K562 (cell line): Measurements from ENCODE around the gene VPS41. TPM values are rescaled to one million over a fixed set of nuclear protein-coding genes. Genes with fewer than 3 reads are reported as not detected.

Experiments
- CCNT2 ChIP-seq: IDR thresholded peaks from 2 replicates; pipeline ENCODE4 v1.6.1; 2011; ENCODE audit warnings: borderline replicate concordance, low read depth, mild to moderate bottlenecking, moderate library complexity, mixed read lengths, low read length; ENCODE audit not compliant: insufficient read length; ENCODE audit errors: extremely low read depth
- ESRRB ChIP-seq: fragments of 250-450 bp; sonication (Bioruptor Pico); IDR thresholded peaks from 2 replicates; pipeline ENCODE4 v1.5.0; 2020; ENCODE audit warnings: mild to moderate bottlenecking, moderate library complexity, borderline replicate concordance
- ETV6 ChIP-seq, 3 experiments: fragments of 150-350 bp in 1 of 3; sonication (generic) in 1 of 3; formaldehyde crosslinking in 1 of 3; IDR thresholded peaks; 2 replicates each; pipeline versions ENCODE4 v1.6.1 to v1.8.0; 2014 to 2022; ENCODE audit warnings: borderline replicate concordance in 2 of 3, low read depth in 2 of 3, antibody characterized with exemption in 1 of 3, low read length in 1 of 3, mild to moderate bottlenecking in 1 of 3, missing genetic modification reagents in 1 of 3
- NR2C1 ChIP-seq, 2 experiments: fragments of 450-650 bp; IDR thresholded peaks; 2 replicates each; pipeline ENCODE4 v1.6.1; 2017; ENCODE audit warnings: mild to moderate bottlenecking in 2 of 2, antibody characterized with exemption in 1 of 2, inconsistent platforms in 1 of 2, missing compliant biosample characterization in 1 of 2, missing genetic modification characterization in 1 of 2
- RERE ChIP-seq: sonication (generic); formaldehyde crosslinking; IDR thresholded peaks from 2 replicates; pipeline ENCODE4 v1.8.0; 2023; ENCODE audit warnings: missing genetic modification reagents, mild to moderate bottlenecking, borderline replicate concordance
- YY1 ChIP-seq, 3 experiments: IDR thresholded peaks; 2 replicates each; pipeline ENCODE4 v1.6.1; 2011; ENCODE audit warnings: low read length in 2 of 3, mild to moderate bottlenecking in 2 of 3, moderate library complexity in 2 of 3, borderline replicate concordance in 1 of 3, control low read depth in 1 of 3, low read depth in 1 of 3; ENCODE audit not compliant: insufficient read depth in 3 of 3, insufficient replicate concordance in 2 of 3, control insufficient read depth in 1 of 3, insufficient read length in 1 of 3; ENCODE audit errors: extremely low read depth in 1 of 3
- ZNF121 ChIP-seq: sonication (generic); formaldehyde crosslinking; conservative IDR thresholded peaks from 2 replicates; pipeline ENCODE4 v1.8.0; 2022; ENCODE audit warnings: missing genetic modification reagents
- polyA plus RNA-seq, 8 experiments: library from polyadenylated mRNA; depleted of rRNA in 4 of 8; stranded (reverse) in 5 of 8; unstranded in 3 of 8; fragments of >200 nt; fragmentation: Nextera tagmentation in 2 of 8; fragmentation: Illumina TruSeq in 1 of 8; extraction: Ambion mirVana in 2 of 8; extraction: Trizol in 1 of 8; gene quantifications; 2 replicates each; pipeline versions ENCODE4 v1.2.1 to v1.2.3, GENCODE V29; 2011 to 2014; ENCODE audit warnings: inconsistent platforms in 1 of 8, missing spikeins in 1 of 8
- total RNA-seq, 7 experiments: library from RNA; depleted of rRNA in 6 of 7; stranded (reverse); fragments of >200 nt in 6 of 7; fragmentation: Illumina TruSeq in 2 of 7; extraction: Trizol in 2 of 7; gene quantifications; 2 replicates each; pipeline versions ENCODE4 v1.2.1 to v1.2.3, GENCODE V29; 2011 to 2021; ENCODE audit warnings: low replicate concordance in 1 of 7

The VPS41 gene
- total and polyA plus RNA-seq, 9 of the 15 experiments (the other 6 are each of a cell fraction or from before 2014, with no cell fraction given), result 17.7 to 46.8 (median 32.1) TPM

- TF ChIP-seq RERE (CRISPR knock-in tag) (no peak), CCNT2 (no peak), ZNF121 (CRISPR knock-in tag) (no peak), ESRRB (CRISPR knock-in tag) (no peak), YY1 (IDR thresholded peaks at IDR 0.05; ENCODE audit: borderline replicate concordance in 1 of 3, control insufficient read depth in 1 of 3, extremely low read depth in 1 of 3, insufficient read depth in 3 of 3, insufficient read length in 1 of 3, insufficient replicate concordance in 2 of 3, low read depth in 1 of 3, low read length in 2 of 3) (no peak), ETV6 (IDR thresholded peaks at IDR 0.05; ENCODE audit: borderline replicate concordance in 1 of 2, low read depth in 2 of 2, low read length in 1 of 2) (no peak), ETV6 (CRISPR knock-in tag; IDR thresholded peaks at IDR 0.05; ENCODE audit: borderline replicate concordance) (no peak), NR2C1 (IDR thresholded peaks at IDR 0.05) (no peak), NR2C1 (tag; IDR thresholded peaks at IDR 0.05) (no peak)
Measured at GRCh38 chr7:38675494-38676106, 233.4 kb downstream of the VPS41 start (continued).
